HCT116 (cell line): ENCODE data around the gene RBX1. TPM values are rescaled to one million over a fixed set of nuclear protein-coding genes. Genes with fewer than 3 reads are reported as not detected.

Experiments
- ATAC-seq: fragments of 200-7000 bp; cut with Tn5 transposase; 2 replicates; pipeline ENCODE4 v1.9.1; 2020; ENCODE audit warnings: mild to moderate bottlenecking, moderate library complexity
- BruUV-seq: library from RNA; stranded (reverse); fragments of 400-500 nt; replicated peaks from 2 replicates; lab custom pipeline; 2021; lab: Mats Ljungman, UMichigan
- CTCF ChIA-PET: fragments of 300-600 bp; sonication (Branson Sonifier 250); formaldehyde crosslinking; loops from one replicate; lab custom pipeline; 2021; ENCODE audit warnings: antibody characterized with exemption; lab: Charles Lee
- POLR2A ChIA-PET: fragments of 300-600, 350-600 bp; sonication (Branson Sonifier 250); formaldehyde crosslinking; loops from one replicate; lab custom pipeline; 2021; ENCODE audit warnings: antibody characterized with exemption; lab: Charles Lee
- RAD21 ChIA-PET, 2 experiments: fragments of 300-600 bp; sonication (Branson Sonifier 250); formaldehyde crosslinking; loops; one replicate each; lab custom pipeline; 2023; ENCODE audit warnings: low total read pairs in 2 of 2; ENCODE audit not compliant: uncharacterized antibody in 2 of 2, unreplicated experiment in 2 of 2, low non-redundant PET in 1 of 2; lab: Charles Lee
- DNase-seq: peaks from one replicate; pipeline ENCODE4 v3.0.0-alpha.2; 2010; ENCODE audit warnings: low read depth, low spot score
- H2AFZ ChIP-seq: fragments of 200-600 bp; shearing (Covaris generic), sonication (generic); 2 replicates; pipeline ENCODE4 v1.6.1; 2017; ENCODE audit warnings: low read depth, mixed run types, mixed read lengths, antibody characterized with exemption, low read length; ENCODE audit not compliant: poor library complexity, severe bottlenecking
- H3K27ac ChIP-seq: 2 replicates; pipeline ENCODE4 v1.5.1; 2012; ENCODE audit warnings: low read depth, low read length
- H3K27me3 ChIP-seq: fragments of 200-600 bp; sonication (generic); 2 replicates; pipeline ENCODE4 v1.6.1; 2016; ENCODE audit warnings: mixed run types, low read length, mixed read lengths; ENCODE audit not compliant: insufficient read depth
- H3K36me3 ChIP-seq, 2 experiments: fragments of 200-500 bp in 1 of 2; fragments of 200-600 bp in 1 of 2; sonication (Bioruptor generic) in 1 of 2; sonication (generic) in 1 of 2; 2 replicates each; pipeline versions ENCODE4 v1.5.1 to v1.6.1; 2014 to 2016; ENCODE audit warnings: low read length in 2 of 2, inconsistent platforms in 1 of 2, mixed read lengths in 1 of 2, mixed run types in 1 of 2; ENCODE audit not compliant: insufficient read depth in 2 of 2, control insufficient read depth in 1 of 2
- H3K4me1 ChIP-seq, 2 experiments: fragments of 200-600 bp in 1 of 2; sonication (generic) in 1 of 2; 2 replicates each; pipeline versions ENCODE4 v1.5.1 to v1.6.1; 2012 to 2017; ENCODE audit warnings: low read length in 2 of 2, inconsistent platforms in 1 of 2, mild to moderate bottlenecking in 1 of 2, mixed read lengths in 1 of 2, mixed run types in 1 of 2, moderate library complexity in 1 of 2; ENCODE audit not compliant: insufficient read depth in 2 of 2, control insufficient read depth in 1 of 2
- H3K4me2 ChIP-seq: fragments of 200-600 bp; sonication (generic); 2 replicates; pipeline ENCODE4 v1.6.1; 2017; ENCODE audit warnings: mixed run types, low read length, mixed read lengths
- H3K4me3 ChIP-seq, 2 experiments: fragments of 200-600 bp in 1 of 2; sonication (generic) in 1 of 2; replicated peaks in 1 of 2; 2 replicates each; pipeline ENCODE4 v1.5.1; 2011 to 2016; ENCODE audit warnings: low read length in 2 of 2, control low read depth in 1 of 2, low read depth in 1 of 2, mild to moderate bottlenecking in 1 of 2, mixed read lengths in 1 of 2, mixed run types in 1 of 2
- H3K79me2 ChIP-seq: fragments of 200-600 bp; sonication (generic); 2 replicates; pipeline ENCODE4 v1.6.1; 2017; ENCODE audit warnings: mild to moderate bottlenecking, mixed run types, low read length, moderate library complexity, mixed read lengths; ENCODE audit not compliant: insufficient read depth
- H3K9ac ChIP-seq: fragments of 200-600 bp; sonication (generic); 2 replicates; pipeline ENCODE4 v1.6.1; 2016; ENCODE audit warnings: low read length, mixed read lengths
- H3K9me2 ChIP-seq: fragments of 200-600 bp; sonication (generic), shearing (Covaris generic); 2 replicates; pipeline ENCODE4 v1.6.1; 2017; ENCODE audit warnings: mixed run types, mild to moderate bottlenecking, moderate library complexity; ENCODE audit not compliant: insufficient read depth
- H3K9me3 ChIP-seq, 2 experiments: fragments of 200-500 bp in 1 of 2; fragments of 200-600 bp in 1 of 2; sonication (Bioruptor generic) in 1 of 2; sonication (generic) in 1 of 2; 2 replicates each; pipeline ENCODE4 v1.6.1; 2014 to 2017; ENCODE audit warnings: low read length in 2 of 2, mixed read lengths in 2 of 2, inconsistent platforms in 1 of 2, low read depth in 1 of 2, mild to moderate bottlenecking in 1 of 2, mixed run types in 1 of 2, moderate library complexity in 1 of 2; ENCODE audit not compliant: control insufficient read depth in 1 of 2, insufficient read depth in 1 of 2
- H4K20me1 ChIP-seq: fragments of 200-600 bp; sonication (generic), shearing (Covaris generic); 2 replicates; pipeline ENCODE4 v1.6.1; 2017; ENCODE audit warnings: mixed run types, mild to moderate bottlenecking, moderate library complexity; ENCODE audit not compliant: insufficient read depth
- CBX3 ChIP-seq: IDR thresholded peaks from 2 replicates; pipeline ENCODE4 v1.6.1; 2012; ENCODE audit warnings: low read depth
- CEBPB ChIP-seq: IDR thresholded peaks from 2 replicates; pipeline ENCODE4 v1.6.1; 2012; ENCODE audit warnings: low read depth
- CTCF ChIP-seq, 3 experiments: fragments of 200-600 bp in 1 of 3; sonication (generic) in 1 of 3; IDR thresholded peaks in 2 of 3; conservative IDR thresholded peaks in 1 of 3; 2 replicates each; pipeline ENCODE4 v1.5.1; 2012 to 2017; ENCODE audit warnings: low read depth in 2 of 3, low read length in 2 of 3, antibody characterized with exemption in 1 of 3, borderline replicate concordance in 1 of 3, control low read depth in 1 of 3, mild to moderate bottlenecking in 1 of 3, mixed read lengths in 1 of 3, mixed run types in 1 of 3, moderate library complexity in 1 of 3; ENCODE audit not compliant: insufficient read depth in 1 of 3
- ELF1 ChIP-seq: IDR thresholded peaks from 2 replicates; pipeline ENCODE4 v1.6.1; 2012; ENCODE audit warnings: low read depth, borderline replicate concordance
- EZH2phosphoT487 ChIP-seq: fragments of 200-600 bp; IDR thresholded peaks from 2 replicates; pipeline ENCODE4 v1.6.1; 2018; ENCODE audit warnings: antibody characterized with exemption, borderline replicate concordance
- SIN3A ChIP-seq: IDR thresholded peaks from 2 replicates; pipeline ENCODE4 v1.6.1; 2012; ENCODE audit warnings: low read depth
- intact Hi-C: fragments of 100-400 bp; cut with micrococcal nuclease; formaldehyde crosslinking; loops from 2 replicates; pipeline ENCODE4 v1.10.0; 2022
- total RNA-seq: library from RNA; stranded (reverse); gene quantifications from one replicate; pipeline ENCODE4 v1.2.1, GENCODE V29; 2021; ENCODE audit not compliant: unreplicated experiment

Gene RBX1
- total RNA-seq, 1 experiment from 2014 or later = 51.2 TPM

GRCh38 chr22:40958299-40958698, 7.1 kb downstream of the RBX1 start:
- no peak overlapping the region for H2AFZ ChIP-seq
- TF ChIP-seq EZH2phosphoT487 (no peak), CEBPB (no peak), ELF1 (no peak), SIN3A (no peak), CTCF (IDR thresholded peaks at IDR 0.05 in 2 of 3, conservative IDR thresholded peaks at IDR 0.05 in 1 of 3; ENCODE audit: borderline replicate concordance in 1 of 3, insufficient read depth in 1 of 3, low read depth in 2 of 3, low read length in 2 of 3) (no peak)
- TF ChIP-seq, all 23 proteins: peak for 0
- no peak overlapping the region for H3K4me2 ChIP-seq
- peaks cover 34 to 35% of the 10 kb centered on the region in 2 experiments for H3K36me3 ChIP-seq
- H3K4me3 ChIP-seq = no peak overlapping the region
- H3K27ac ChIP-seq = no peak overlapping the region
- H4K20me1 ChIP-seq = peaks cover 3% of the 10 kb centered on the region; the same call in 1 of the 2 replicates
- ChIA-PET CTCF (no interaction called here), RAD21 (no interaction called here), POLR2A (interaction anchor here (1.6 kb wide), 1 partner anchor 9 kb away, joined by 3 read pairs; no protein-coding TSS in a partner anchor)
- intact Hi-C loops = no loop called here
- H3K4me1 ChIP-seq = no peaks in the 10 kb centered on the region
- no peak overlapping the region for H3K9ac ChIP-seq
- H3K9me3 ChIP-seq = no peaks in the 10 kb centered on the region
- H3K9me2 ChIP-seq = no peaks in the 10 kb centered on the region
- H3K79me2 ChIP-seq = peaks cover 88% of the 10 kb centered on the region
- DNase-seq = no peak
- ATAC-seq = no peak
- no peaks in the 10 kb centered on the region for H3K27me3 ChIP-seq
- BruUV-seq = no TSS peak

GRCh38 chr22:40960145-40960544, 9.0 kb downstream of the RBX1 start:
- H3K79me2 ChIP-seq = peaks cover 84% of the 10 kb centered on the region
- H3K4me3 ChIP-seq = no peak overlapping the region
- TF ChIP-seq EZH2phosphoT487 (no peak), CBX3 (no peak)
- intact Hi-C loops = no loop called here
- no peak overlapping the region for H2AFZ ChIP-seq
- ChIA-PET CTCF (no interaction called here), POLR2A (interaction anchor here (0.6 to 1.1 kb wide), 3 partner anchors 9 to 313 kb away, joined by 3 to 9 read pairs (median 4); partner anchors contain the start of gene RBX1), RAD21 (no interaction called here)
- DNase-seq (no peak), ATAC-seq (no peak)
- H3K4me1 ChIP-seq = no peaks in the 10 kb centered on the region
- H3K9me2 ChIP-seq = no peaks in the 10 kb centered on the region
- peaks cover 3% of the 10 kb centered on the region; the same call in 1 of the 2 replicates for H4K20me1 ChIP-seq
- H3K9ac ChIP-seq = no peak overlapping the region
- H3K27ac ChIP-seq = no peak overlapping the region
- H3K4me2 ChIP-seq = no peak overlapping the region
- H3K27me3 ChIP-seq = no peaks in the 10 kb centered on the region
- BruUV-seq = no TSS peak
- H3K9me3 ChIP-seq = no peaks in the 10 kb centered on the region
- peaks cover 33 to 36% of the 10 kb centered on the region in 2 experiments for H3K36me3 ChIP-seq
